Measurements from ENCODE around the gene DLGAP5. TPM values are rescaled to one million over a fixed set of nuclear protein-coding genes. Genes with fewer than 3 reads are reported as not detected.
A peak's percentile ranks its signal among the peaks of the same experiment; 100 is the strongest.

Gene DLGAP5
- total and polyA plus RNA-seq, 2 of the 13 experiments (the other 11 are each of a cell fraction or from before 2014, with no cell fraction given), result 7.7 to 55.8 TPM

DNA sequence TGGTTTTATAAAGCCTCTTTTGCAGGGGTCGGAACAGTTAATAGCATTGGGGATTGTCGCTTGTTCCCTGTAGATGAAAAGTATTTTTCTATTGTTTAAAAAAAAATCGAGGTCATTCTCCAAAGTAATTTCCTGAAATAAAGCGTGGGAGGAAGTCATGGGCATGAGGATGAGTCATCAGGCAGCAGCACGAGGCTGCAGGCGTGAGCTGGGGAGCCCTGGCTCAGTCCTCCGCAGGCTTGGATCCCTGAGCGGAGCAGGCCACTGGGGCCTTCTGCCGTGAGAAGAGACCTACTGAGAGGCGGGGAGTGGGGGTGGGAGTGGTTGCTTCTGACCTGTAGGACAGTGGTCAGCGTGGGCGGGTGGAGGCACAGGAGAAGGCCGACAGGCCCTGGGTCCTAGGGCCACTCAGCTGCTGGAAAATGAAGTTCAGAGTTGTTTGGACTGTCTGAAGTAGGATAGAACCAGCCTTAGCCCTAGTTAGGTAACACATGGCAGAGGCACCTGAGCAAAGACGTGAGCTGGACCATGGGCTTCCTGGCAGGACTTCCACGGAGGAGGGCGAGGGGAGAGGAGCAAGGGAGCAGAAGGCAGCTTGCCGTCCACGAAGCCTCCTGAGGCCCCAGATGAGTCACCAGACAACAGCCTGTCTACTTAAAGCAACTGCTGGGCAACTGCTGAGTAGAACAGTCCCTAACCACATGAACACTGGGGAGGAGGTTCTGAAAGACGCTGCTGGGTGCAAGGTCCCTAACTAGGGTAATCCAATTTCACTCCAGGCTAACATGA, 83.4 kb downstream of the DLGAP5 start (continued):
- TF ChIP-seq, protein P1, sequence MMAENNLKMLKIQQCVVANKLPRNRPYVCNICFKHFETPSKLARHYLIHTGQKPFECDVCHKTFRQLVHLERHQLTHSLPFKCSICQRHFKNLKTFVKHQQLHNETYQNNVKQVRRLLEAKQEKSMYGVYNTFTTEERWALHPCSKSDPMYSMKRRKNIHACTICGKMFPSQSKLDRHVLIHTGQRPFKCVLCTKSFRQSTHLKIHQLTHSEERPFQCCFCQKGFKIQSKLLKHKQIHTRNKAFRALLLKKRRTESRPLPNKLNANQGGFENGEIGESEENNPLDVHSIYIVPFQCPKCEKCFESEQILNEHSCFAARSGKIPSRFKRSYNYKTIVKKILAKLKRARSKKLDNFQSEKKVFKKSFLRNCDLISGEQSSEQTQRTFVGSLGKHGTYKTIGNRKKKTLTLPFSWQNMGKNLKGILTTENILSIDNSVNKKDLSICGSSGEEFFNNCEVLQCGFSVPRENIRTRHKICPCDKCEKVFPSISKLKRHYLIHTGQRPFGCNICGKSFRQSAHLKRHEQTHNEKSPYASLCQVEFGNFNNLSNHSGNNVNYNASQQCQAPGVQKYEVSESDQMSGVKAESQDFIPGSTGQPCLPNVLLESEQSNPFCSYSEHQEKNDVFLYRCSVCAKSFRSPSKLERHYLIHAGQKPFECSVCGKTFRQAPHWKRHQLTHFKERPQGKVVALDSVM (CRISPR knock-in tag; IDR thresholded peaks at IDR 0.05), result peak; percentile 75
- TF ChIP-seq SKIL (CRISPR knock-in tag; IDR thresholded peaks at IDR 0.05; ENCODE audit: borderline replicate concordance) (0 out of 2 replicates have a peak, but pooled peaks have one; percentile 6), ZBTB8A (CRISPR knock-in tag; IDR thresholded peaks at IDR 0.05; ENCODE audit: borderline replicate concordance, low read depth) (no peak), MLXIP (CRISPR knock-in tag; IDR thresholded peaks at IDR 0.05; ENCODE audit: borderline replicate concordance) (peak; percentile 68; the same call in 1 of the 2 replicates), ZNF891 (CRISPR knock-in tag; IDR thresholded peaks at IDR 0.05) (0 out of 2 replicates have a peak, but pooled peaks have one; percentile 63), NR2F1 (CRISPR knock-in tag; IDR thresholded peaks at IDR 0.05) (peak in 1 of 2 experiments; percentile 38; a peak in 1 of 4 replicates), NCOA5 (CRISPR knock-in tag; IDR thresholded peaks at IDR 0.05) (no peak), CBX2 (IDR thresholded peaks at IDR 0.05; ENCODE audit: low read depth, low read length) (no peak), CBX2 (CRISPR knock-in tag; IDR thresholded peaks at IDR 0.05; ENCODE audit: low read depth) (no peak), SAP130 (CRISPR knock-in tag; IDR thresholded peaks at IDR 0.05; ENCODE audit: low read depth) (peak; percentile 75), ATF4 (CRISPR knock-in tag; IDR thresholded peaks at IDR 0.05) (peak in 1 of 2 experiments; percentile 43; a peak in 2 of 4 replicates), ZNF224 (CRISPR knock-in tag; IDR thresholded peaks at IDR 0.05) (peak; percentile 77; the same call in 1 of the 2 replicates), SATB2 (CRISPR knock-in tag; IDR thresholded peaks at IDR 0.05) (0 out of 2 replicates have a peak, but pooled peaks have one; percentile 43), POGK (CRISPR knock-in tag; conservative IDR thresholded peaks at IDR 0.05) (peak; percentile 87), ZFY (CRISPR knock-in tag; IDR thresholded peaks at IDR 0.05) (peak; percentile 94), EED (CRISPR knock-in tag; IDR thresholded peaks at IDR 0.05) (no peak; the same call in 1 of the 2 replicates), SP5 (CRISPR knock-in tag; IDR thresholded peaks at IDR 0.05; ENCODE audit: borderline replicate concordance, low read depth) (0 out of 2 replicates have a peak, but pooled peaks have one; percentile 39), SPEN (CRISPR knock-in tag; IDR thresholded peaks at IDR 0.05; ENCODE audit: low read depth) (peak; percentile 63; the same call in 1 of the 2 replicates), GATAD2A (CRISPR knock-in tag; IDR thresholded peaks at IDR 0.05) (peak; percentile 81)
